ENCODE measurements around the gene RPL28. TPM values are rescaled to one million over a fixed set of nuclear protein-coding genes. Genes with fewer than 3 reads are reported as not detected.
"Not testable (repeated sequence)": the region's sequence is repeated elsewhere in the genome, so short reads cannot be mapped to it uniquely, and the experiment has no call there.

Gene RPL28
- total RNA-seq, 1 donor from 2014 or later: 515 TPM

DNA sequence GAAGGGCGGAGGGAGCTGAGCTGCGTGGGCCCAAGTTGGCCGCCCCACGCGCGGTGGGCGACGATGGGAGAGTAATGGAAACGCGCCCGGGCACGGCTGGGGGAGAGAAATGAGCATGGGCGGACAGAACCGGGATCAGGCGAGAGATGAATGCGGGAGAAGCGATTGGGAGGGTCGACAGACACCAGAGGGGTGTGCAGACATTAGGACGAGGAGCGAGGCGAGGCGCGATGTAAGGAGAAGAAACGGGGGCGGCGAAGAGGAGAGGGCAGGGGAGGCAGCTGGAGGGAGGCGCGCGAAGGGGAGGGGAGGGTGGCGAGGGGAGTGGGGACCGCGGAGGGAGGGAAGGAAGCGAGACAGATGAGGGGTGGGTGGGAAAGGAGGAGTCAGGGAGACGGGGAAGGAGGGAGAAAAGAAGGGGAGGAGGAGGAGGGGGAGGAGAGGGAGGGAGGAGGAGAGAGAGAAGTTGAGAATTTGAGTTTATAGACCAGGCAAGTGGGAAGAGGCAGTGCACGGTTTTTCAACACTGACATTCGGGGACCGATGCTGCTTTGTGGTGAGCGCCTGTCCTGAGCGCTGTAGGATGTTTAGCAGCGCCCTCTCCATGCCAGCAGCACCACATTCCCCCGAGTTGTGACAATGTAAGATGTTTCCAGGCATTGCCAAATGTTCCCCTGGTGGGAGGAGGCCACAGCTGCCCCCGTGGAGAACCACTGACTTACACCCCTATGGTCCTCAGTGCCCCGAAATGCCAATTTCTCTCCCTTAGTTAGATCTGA lies 57.5 kb downstream of the RPL28 start, which contains the start of gene SHISA7:
SHISA7 (minus strand) TSS at position 256 of the 779 bp plus-strand sequence. CDS start 437 bp downstream, outside the sequence.
- DNase-seq (ENCODE audit: low spot score) (no peak), ATAC-seq (no peak)

DNA sequence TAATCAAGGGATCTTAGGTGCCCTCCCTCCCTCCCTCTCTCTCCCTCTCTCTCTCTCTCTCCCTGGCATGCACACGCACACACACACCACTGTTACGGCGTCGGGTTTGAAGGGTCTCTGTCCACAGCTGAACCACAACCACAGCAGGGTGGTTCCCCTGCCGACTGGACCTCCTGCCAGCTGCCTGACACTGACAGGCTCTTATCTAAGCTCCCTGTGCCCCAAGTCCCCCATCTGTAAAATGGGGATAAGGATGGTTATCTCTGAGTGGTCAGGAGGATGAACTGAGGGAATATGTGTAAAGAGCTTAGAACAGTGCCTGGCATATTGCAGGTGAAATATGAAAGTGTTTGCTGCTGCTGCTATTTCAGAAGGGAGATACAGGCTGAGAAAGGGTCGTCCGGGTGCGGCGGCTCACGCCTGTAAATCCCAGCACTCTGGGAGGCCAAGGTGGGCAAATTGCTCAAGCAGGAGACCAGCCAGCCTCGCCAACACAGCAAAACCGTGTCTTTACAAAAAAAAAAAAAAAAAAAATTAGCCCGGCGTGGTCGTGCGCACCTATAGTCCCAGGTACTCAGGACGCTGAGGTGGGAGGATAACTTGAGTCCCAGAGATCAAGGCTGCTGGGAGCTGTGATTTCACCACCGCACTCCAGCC lies 58.2 kb downstream of the RPL28 start:
- no peak for DNase-seq (ENCODE audit: low spot score)
- no peak for ATAC-seq

DNA sequence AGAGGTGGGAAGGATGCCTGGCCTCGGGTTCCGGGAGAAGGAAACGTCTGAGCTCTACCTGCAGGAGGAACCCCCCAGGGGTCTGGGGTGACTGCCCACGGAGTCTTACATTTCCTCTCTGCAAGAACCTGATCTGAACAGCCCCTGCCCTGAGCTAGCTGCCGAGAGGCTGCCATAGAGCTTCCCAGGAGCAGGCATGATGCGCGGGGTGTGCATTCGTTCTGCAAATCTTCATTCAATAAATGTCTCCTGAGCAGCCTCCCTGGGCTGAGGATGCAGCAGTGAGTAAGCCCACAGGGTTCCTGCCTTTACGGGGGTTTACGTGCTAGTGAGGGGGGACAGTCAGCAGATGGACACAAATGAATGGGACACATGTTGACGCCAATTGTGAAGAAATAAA lies 58.9 kb downstream of the RPL28 start:
- ATAC-seq: no peak
- no peak for DNase-seq (ENCODE audit: low spot score)

DNA sequence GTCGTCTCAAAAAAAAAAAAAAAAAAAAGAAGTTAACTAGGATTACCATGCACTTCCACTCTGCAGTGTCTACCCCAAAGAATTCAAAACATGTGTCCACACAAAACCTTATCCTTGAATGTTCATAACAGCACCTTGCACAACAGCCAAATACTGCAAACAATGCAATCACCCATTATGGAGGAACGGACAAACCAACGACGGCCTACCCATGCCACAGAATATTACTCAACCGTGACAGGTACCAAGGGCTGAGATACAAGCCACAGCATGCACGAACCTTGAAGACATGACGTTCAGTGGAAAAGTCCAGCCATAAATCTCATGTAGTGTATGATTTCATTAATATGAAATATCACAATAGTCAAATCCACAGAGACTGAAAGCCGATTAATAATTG lies 60.3 kb downstream of the RPL28 start:
- ATAC-seq (no peak), DNase-seq (ENCODE audit: low spot score) (no peak)

DNA sequence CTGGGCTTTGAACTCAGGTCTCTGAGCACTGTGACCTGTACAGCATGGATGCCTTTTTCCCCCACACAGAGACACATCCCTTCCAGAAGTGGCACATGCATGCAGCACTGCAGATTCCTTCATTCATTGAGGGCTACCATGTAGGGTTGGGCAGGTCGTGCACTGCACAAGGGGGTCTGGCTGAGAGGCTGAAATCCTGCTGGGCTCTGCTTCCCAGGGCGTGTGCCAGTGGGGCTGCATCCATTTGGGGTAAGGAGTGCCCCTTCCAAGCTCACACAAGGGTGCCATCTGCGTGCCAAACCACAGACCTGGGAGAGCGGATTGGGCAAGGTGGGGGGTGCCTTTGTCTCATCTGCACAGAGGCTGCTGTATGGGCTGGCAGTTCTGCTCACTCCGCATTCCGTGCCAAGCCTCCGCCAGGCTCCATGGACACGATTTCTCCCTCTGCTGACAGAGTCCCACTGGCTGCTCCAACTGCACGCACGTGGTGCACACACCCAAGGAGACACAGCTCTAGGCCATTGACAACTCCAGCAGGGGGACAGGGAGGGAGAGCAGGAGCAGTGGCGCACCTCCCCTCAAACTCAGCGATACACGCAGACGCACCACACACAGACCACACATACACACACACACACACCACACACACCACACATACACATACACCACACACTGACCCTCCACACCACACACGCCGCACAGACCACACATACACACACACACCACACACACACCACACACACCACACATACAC lies 61.9 kb downstream of the RPL28 start:
- peak; percentile 59 for ATAC-seq
- peak; percentile 46 for DNase-seq (ENCODE audit: low spot score)

DNA sequence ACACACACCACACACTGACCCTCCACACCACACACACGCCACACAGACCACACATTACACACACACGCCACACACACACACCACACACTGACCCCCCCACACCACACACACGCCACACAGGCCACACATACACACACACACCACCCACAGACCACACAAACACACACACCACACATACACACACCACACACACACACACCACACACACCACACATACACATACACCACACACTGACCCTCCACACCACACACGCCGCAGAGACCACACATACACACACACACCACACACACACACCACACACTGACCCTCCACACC lies 62.4 kb downstream of the RPL28 start:
- DNase-seq (ENCODE audit: low spot score); ATAC-seq: not testable (repeated sequence)

DNA sequence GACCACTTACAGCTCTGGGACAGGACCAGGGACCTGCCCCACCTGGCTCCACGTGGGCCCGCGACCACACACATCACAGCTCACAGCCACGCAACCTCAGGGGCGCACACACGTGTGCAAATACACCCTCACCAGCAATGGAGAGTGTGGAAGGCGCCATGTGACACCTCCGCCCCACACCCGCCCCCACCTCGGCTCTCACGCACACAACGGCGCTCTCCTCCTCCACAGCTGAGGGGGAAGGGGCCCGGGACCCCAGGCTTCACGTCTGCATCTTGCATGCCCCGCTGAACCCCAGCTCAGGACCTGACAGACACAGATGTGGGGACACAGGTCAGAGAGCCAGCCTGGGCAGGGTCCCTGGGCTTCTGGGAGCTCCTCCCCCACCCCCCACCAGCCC lies 63.7 kb downstream of the RPL28 start:
- DNase-seq (ENCODE audit: low spot score): no peak
- ATAC-seq: no peak

DNA sequence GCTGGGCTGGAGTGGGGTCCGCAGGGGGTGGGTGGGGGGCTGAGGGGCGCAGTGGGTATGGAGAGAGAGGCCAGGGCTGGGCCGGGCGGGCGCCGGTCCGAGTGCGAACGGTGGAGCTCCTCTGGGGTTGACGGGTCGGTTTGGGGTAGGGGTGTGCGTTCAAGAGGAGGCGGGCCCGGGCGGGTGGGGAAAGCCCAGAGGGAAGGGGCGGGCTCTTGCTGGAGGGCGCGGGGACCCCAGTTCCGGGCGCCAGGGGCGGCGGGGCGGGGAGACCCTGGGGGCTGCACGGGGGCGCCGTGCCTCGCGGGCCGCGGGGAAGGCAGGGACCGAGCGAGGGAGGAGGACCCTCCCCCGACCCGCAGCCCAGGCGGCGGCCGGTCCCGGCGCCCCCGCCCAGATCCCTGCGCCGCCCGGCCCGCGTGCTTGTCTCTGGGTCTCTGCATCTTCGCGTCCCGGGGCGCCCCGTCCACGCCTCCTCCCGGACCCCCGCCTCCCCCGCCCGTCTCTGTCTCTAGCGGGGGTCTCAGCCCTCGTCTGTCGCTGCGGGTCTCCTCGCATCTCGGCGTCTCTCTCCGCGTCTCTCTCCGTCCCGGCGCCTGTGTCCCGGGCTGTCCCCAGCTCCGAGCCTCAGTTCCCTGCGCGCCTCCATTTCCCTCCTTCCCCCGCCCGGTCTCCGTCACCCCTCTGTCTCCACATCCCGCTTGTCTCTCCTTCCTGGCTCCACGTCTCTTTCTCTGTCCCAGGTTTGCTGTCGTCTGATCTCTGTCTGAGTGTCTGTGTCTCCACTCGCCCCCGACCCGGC lies 65.6 kb downstream of the RPL28 start:
- DNase-seq (ENCODE audit: low spot score): no peak

DNA sequence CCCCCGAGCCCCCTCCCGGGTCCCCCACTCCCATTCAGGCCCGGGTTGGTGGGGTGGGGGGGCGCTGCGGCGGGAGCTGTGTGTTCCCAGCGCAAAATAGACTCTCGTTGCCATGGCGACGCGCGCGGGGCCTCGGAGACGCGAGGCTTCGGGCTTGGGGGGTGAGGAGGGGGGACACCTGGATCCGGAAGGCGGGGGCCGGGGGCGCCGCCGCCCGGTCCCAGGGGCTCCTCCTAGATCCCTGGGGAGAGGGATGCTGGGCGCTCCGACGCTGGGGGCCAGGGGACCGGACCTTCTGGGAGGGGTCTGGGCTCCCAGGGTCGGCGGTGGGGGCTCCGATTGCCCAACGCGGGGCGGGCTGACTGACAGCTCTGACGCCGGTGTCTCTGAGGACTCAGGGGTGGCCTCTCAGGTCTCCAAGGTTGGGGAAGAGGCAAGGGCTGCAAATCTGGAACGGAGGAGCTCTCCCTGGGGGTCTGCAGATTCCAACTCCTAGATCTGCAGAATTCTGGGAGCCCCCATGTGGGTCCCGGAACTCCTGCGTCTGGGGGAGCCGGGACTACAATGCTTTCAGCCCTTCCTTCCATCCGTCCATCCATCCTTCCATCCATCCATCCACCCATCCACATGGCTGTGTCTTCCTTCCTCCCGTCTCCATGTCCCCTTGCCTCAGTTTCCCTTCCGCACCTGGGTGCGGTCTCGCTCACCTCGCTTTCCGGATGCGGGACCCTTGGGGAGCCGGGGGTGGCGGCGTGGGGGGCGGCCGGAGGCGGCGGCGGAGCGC lies 66.4 kb downstream of the RPL28 start:
- no peak for ATAC-seq
- no peak for DNase-seq (ENCODE audit: low spot score)

More for the DNA sequence above, 65.6 kb downstream of the RPL28 start:
- ATAC-seq: no peak

Other genes with a start within 250 kb of the RPL28 start
- gene TNNT1, start 236.7 kb upstream of the RPL28 start, total RNA-seq: 0.18 TPM
- gene TNNI3, start 228.2 kb upstream of the RPL28 start, total RNA-seq: not detected
- gene DNAAF3, start 219.3 kb upstream of the RPL28 start, total RNA-seq: 0.63 TPM
- gene SYT5, start 205.6 kb upstream of the RPL28 start, total RNA-seq: 0.20 TPM
- gene PTPRH, start 176.4 kb upstream of the RPL28 start, total RNA-seq: 6.3 TPM
- 15.5 TPM for gene TMEM86B, start 157.2 kb upstream of the RPL28 start, total RNA-seq
- 30.3 TPM for gene PPP6R1, start 126.9 kb upstream of the RPL28 start, total RNA-seq
- gene HSPBP1, start 105.8 kb upstream of the RPL28 start, total RNA-seq: 15.7 TPM
- gene BRSK1, start 101.9 kb upstream of the RPL28 start, total RNA-seq: 0.55 TPM
- gene TMEM150B, start 60.6 kb upstream of the RPL28 start, total RNA-seq: 1.2 TPM
- 4.5 TPM for gene KMT5C, start 46.1 kb upstream of the RPL28 start, total RNA-seq
- gene COX6B2, start 31.2 kb upstream of the RPL28 start, total RNA-seq: not detected
- gene GARIN5B, start 22.7 kb upstream of the RPL28 start, total RNA-seq: not detected
- not detected for gene IL11, start 15.5 kb upstream of the RPL28 start, total RNA-seq
- gene TMEM190, start 9.1 kb upstream of the RPL28 start, total RNA-seq: not detected
- 26.6 TPM for gene TMEM238, start 1.6 kb upstream of the RPL28 start, total RNA-seq
- 5.6 TPM for gene UBE2S, start 21.9 kb downstream of the RPL28 start, total RNA-seq
- not detected for gene SHISA7, start 57.4 kb downstream of the RPL28 start, total RNA-seq
- 105 TPM for gene ISOC2, start 75.7 kb downstream of the RPL28 start, total RNA-seq
- not detected for gene C19orf85, start 78.8 kb downstream of the RPL28 start, total RNA-seq
- gene ZNF628, start 90.7 kb downstream of the RPL28 start, total RNA-seq: 5.3 TPM
- 4.6 TPM for gene NAT14, start 99.3 kb downstream of the RPL28 start, total RNA-seq
- 0.81 TPM for gene SSC5D, start 102.5 kb downstream of the RPL28 start, total RNA-seq
- gene SBK2, start 151.2 kb downstream of the RPL28 start, total RNA-seq: not detected
- gene SBK3, start 159.6 kb downstream of the RPL28 start, total RNA-seq: not detected
- 4.5 TPM for gene ZNF579, start 194.9 kb downstream of the RPL28 start, total RNA-seq
- gene FIZ1, start 213.6 kb downstream of the RPL28 start, total RNA-seq: 6.7 TPM
- 13.2 TPM for gene ZNF524, start 214.4 kb downstream of the RPL28 start, total RNA-seq
- 8.1 TPM for gene ZNF865, start 219.7 kb downstream of the RPL28 start, total RNA-seq
- gene ZNF784, start 238.6 kb downstream of the RPL28 start, total RNA-seq: 5.3 TPM

All from left lobe of liver (tissue), 2 donors.